NCI-H2029 (cell line): ENCODE results near the gene ANO10.
A peak's percentile ranks its signal among the peaks of the same experiment; 100 is the strongest.

ENCODE experiments used
- DNase-seq: peaks from one replicate; lab custom pipeline; 2025; lab: John Stamatoyannopoulos, UW

ANO10 gene

DNA sequence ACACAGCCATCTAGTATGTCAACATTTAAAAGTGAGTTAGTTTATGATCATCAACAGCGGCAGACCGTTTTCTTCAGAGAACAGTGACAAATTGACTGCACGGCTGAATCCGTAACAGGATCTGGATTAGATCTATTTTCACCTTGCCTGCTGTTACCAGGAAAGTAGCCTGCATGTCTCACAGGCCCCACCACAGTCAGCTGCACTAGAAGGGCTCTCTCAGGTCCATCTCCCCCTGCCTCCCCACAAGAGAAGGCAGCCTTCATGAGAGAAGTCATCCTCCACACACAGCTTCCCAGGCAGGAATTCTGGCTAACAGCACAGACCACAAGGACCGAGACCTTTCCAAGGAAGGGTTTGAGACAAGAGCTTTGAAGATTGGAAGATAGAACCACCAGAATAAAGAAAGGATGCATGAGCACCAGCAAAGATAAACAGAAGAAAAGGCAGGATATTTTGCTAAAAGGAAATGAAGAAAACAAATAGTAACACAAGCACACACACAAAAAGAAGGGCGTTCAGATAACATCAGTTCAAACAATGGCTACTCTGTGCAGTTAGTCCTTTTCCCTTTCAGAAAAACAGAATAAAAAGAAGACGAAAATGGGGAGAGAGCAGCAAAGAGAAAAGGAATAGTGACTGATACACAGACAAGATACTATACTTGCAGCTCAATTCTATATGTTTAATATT lies 208.0 kb downstream of the ANO10 start:
- DNase-seq = no peak

DNA sequence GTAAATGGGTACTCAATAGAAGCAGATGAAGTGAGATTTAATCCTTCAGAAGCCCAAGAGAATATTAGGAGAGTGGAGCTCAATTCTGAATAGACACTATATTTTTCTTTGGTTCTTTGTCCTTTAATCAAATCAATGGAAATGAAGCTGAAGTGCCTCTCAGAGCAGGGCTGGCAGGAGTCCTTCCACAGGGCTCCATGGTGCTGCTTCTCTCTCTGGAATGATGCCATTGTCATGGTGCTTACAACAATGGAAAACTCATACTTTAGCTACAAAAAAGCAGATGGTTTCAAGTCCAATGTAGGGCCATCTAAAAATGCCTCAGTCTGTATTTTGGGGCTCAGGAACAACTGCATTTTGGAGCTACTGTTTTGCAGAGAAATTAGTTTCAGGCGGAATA lies 210.4 kb downstream of the ANO10 start:
- peak; percentile 48 for DNase-seq

DNA sequence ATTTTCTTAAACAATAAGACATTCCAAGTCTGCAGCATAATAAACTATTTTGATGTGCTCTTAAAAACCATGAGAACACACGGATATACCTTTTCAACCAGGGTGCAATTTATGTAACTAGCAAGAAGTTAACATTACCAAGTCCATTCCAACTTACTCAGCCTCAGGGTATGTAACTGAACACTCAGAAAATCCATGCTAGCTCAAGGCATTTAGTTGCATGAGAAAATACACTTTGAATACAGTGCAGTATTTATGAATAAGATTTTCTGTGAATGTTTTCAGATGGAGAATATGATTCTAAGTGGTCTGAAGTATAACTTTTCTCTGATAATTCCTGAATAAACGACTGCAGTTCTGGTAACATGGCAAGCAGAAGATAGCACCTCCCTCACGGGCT lies 211.2 kb downstream of the ANO10 start:
- no peak for DNase-seq

DNA sequence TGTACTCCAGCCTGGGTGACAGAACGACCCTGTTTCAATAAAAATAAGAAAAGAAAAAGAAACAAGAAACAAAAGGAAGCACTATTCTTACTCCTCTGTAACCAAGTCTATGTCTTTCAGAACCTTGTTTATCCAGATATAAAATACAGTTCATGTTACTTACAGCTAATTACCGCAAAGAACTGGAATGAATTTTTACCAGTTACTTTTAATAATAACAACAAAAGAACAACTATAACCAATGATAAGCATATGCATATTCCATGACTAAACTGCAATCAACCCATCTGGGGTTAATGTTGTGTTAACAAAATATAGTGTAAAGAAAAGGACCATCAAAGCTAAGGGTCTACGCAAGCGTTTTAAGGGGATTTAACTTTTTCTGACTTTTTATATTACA lies 212.3 kb downstream of the ANO10 start:
- DNase-seq = no peak

DNA sequence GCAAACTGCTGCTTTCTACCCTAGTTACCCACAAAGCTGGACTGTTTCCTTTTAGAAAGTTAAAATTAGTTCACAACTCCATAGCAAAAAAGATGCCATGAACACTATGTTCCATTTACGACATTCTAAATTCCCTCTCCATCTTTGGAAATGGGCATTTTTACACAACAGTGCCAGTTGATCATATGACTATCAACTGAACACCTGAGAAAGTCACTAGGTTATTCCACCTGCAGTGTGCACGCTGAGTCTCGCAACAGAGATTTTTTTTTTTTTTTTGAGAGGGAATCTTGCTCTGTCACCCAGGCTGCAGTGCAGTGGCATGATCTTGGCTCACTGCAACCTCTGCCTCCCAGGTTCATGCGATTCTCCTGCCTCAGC lies 215.2 kb downstream of the ANO10 start:
- DNase-seq = no peak

DNA sequence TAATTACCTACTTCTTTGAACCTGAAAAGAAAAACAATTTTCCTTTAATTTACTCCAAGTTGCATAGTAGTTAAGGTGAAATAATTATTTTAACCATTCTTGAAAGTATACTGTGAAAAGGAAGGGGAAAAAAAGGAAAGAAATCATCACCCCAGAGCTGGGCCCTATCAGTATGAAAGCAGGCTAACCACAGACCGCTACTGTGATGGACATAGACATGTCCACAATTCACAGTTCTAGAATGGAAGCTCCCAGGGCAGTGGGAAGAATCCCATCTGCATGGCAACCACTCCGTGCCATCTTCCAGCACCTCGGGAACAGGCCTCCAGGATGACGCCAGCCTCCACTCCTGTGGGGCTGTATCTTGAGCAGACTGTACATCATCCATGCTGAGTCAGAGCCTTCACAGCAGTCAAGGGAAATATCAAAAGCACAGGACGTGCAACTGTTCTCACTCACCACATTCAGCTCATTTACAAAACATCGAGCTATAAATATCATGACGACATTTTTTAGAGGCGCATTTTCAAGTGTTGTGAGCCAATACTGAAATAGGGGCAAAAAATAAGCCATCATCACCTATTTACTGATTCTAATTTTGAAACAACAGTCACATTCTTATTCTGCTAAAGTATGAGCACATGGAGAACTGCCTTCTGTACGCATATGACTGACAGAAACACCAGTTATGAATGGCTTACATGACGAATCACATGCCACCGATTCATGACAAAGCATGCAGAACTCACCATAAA lies 215.7 kb downstream of the ANO10 start:
- DNase-seq = no peak

DNA sequence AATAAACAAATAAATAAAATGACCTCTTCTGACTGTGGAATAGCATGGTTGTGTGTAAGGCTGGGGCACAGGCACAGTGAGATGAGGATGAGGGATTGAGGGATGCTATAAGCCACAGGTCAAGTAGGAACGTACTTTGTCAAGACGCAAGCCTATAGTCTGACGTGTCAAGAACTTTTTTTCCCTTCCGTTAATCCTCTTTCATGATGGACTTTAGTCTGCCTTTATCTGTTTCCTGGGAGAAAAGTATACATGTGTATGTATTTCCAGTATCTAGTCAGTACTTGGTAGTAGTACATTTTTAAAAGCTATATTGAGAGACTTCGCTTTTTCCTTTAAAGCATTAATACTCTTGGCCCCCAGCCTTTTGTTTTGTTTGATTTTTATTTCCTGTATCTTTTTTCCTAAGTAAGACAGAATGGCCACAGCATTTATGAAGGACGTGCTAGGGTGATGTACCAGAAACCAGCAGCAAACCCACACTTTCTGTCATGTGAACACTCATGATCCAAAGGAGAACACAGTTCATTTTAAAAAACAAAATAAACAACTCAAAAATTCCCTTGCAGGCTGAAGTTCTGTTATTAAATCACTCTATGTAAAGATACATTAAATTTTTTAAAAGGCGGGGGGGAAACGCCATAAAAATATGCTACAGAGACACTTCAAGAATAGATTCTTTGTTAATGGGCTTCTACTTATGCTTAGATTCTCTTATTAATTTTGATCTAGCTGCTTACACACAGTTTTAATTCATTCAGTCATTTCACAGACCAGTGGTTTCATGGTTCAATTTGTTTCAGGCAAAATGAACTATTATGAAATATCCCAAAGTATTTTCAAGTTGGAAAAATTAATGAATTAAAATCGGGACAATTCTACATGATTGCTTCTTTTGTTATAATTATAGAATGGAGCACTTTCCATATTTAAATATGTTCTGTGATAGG lies 220.8 kb downstream of the ANO10 start:
- DNase-seq = no peak

DNA sequence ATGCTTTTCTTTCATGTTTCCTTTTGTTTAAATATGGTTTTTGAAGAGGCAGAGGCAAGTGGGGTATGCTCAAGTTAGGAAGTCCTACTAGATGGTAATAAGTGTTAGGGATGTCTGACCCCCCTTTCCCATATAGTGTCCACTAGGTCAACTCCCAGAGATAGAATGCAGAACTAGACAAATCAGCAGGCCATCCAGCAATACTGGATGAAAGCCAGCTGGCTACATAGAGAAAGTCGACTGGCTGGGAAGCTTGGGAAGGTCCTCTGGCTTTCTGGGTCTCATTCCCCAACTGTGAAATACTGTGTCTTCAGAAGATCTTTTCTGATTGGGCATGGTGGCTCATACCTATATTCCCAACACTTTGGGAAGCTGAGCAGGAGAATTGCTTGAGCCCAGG lies 221.6 kb downstream of the ANO10 start:
- DNase-seq = no peak

DNA sequence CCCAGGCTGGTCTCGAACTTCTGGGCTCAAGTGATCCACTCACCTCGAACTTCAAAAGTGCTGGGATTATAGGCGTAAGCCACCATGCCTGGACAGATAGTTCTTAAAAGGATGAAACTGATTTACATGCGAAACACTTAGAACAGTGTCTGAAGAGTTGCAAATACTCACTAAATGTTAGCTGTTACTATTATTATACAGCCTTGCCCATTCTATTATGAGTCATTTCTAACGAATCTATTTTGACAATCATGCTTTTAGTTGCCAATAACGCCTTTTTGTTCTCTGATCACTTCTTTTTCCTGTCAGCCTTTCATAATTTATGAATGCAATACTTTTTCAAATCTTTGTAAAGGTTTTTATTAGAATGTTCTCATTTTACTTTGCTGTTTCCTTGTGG lies 222.8 kb downstream of the ANO10 start:
- DNase-seq = no peak

DNA sequence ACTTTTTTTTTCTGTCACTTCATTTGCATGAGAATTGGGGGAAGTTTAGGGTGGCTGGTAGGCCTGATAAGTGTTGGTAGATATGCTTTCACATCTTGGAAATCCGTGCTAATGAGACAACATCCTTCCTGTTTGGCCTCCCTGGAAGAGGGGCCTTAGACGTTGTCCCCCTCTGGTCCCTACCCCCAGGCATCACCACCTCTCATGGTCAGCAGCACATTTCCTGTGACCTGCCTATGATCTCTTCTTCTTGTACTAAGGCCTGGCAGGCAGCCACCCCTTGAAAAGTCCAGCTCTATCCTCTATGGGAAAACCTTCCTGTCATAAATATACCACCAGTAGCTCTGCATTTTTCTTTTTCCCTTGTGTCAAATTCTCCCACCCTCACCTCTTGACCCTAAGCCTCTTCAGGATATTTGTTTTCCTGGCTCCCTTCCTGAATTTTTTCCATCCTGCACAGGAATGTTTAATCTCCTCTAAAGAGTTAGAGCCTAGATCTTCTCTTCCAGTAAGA lies 227.7 kb downstream of the ANO10 start:
- DNase-seq = no peak

DNA sequence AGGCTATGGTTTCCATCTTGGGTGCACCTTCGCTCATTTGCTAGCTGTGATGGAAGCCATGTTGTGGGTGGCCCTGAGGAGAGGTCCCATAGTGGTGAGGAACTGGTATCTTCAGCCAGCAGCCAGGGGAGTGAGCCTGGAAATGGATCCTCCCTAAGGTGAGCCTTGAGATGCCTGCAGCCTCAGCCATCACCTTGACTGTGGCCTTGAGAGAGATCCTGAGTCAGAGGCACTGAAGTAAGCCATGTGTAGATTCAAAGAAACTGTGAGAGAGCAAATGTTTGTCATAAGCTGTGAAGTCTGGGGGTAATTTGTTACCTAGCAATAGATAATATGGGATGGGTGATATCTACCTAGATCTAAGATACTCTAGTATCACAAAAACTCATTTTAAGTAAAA lies 230.2 kb downstream of the ANO10 start:
- DNase-seq = no peak

DNA sequence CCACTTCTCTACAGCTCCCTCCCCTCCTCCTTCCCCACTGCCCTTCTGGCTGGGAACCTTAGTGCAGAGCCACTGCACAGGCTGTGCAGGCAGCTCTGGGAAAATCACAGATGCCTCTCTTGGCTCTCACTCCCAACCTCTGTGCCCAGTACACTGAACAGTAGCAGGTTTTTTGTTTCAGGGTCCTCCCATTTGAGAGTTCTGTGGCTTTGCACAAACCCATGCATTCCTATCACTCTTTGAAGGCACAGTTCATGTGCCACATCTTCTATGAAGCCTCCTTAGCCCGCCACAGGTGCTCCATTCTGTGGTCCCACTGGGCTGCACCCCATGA lies 231.6 kb downstream of the ANO10 start:
- no peak for DNase-seq

DNA sequence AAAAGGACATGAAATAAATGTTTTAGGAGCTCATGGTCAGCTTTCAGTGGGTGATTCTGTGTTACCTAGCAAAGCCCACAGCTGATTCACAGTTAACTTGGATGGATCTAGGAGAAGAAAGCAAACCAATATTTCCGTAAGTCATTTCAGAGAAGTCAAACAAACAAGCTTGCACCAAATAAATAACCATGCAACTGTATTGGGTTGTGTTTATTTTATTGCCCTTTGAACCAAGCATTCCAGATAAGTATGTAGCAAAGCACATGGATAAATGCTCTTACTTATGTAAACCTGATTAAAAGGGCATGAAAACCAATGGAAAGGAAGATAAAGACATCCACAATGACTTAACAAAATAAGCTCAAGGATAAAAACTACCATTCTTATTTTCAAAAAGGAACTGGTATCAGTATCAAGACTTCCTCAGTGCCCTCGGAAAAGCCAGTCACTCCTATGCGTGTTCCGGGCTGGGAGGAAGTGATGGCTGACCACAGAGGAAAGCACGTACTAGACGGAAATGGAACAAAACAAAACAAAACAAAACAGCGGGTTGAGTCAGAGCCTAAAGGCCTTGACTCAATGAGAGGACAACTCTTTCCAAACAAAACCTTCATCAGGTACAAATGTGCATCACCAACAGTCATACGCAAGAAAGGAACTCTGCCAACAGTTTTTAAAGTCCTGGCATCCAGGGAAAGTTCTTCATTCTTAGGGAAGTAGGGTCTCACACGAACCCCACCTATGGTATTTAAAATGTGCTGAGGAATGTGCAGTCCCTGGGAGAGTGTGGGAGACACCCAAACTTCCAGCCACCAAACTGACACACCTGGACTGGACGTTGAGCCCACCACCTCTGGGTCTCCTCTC lies 232.2 kb downstream of the ANO10 start:
- no peak for DNase-seq

DNA sequence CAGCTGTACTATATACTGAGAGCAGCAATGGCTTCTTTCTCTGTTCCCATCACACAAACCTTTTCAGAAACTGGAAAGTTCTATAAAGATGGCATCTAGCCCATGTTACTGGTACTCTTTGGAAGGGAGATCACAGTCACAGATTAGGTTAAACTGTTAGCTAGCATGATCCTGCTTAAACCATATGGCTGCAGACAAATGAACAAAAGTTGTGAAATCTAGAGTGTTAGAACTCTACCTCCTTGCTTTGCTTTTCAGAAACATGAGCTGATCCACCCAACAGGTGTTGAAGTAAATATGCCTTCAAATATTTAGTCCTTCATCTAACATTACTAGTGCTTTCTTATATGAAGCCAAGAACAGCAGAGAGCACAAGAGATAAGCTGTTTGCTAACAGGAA lies 232.9 kb downstream of the ANO10 start:
- DNase-seq = no peak

DNA sequence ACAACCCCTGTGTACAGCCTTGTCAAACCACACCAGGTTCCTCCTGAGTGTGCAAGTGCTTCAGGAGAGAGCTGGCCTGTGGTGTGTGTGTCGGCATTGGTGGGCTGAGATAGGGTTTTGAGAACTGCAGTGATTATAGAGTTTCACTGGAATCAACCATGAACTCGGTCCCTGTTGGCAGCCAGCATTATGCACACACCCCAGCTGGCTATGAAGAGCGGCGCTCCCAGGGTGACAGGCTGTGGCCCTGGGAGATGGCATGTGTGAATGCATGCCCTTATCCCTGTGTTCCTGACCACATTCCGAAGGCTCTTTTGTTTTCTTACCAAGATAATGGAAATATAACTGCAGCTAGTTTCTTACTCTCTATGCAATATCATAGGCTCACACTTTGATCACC lies 233.6 kb downstream of the ANO10 start:
- DNase-seq = no peak

DNA sequence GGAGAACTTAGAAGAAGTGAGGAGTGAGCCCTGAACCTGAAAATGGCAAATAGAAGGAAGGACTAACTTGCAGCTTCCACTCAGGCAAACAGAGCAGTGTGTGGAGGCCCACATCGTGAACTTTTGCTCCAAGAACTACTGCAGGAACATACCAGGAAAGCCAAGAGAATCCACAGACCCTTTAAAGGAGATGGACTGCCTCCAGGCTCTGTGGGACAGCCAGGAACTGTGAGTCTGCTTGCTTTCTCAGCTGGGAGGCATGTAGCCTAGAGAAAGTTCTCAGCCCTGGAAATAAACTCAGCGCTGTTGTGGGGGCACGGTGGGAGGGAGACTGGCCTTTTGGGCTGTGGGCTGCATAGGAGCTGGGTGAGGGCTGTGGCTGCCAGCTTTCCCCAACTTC lies 242.5 kb downstream of the ANO10 start:
- DNase-seq = no peak

DNA sequence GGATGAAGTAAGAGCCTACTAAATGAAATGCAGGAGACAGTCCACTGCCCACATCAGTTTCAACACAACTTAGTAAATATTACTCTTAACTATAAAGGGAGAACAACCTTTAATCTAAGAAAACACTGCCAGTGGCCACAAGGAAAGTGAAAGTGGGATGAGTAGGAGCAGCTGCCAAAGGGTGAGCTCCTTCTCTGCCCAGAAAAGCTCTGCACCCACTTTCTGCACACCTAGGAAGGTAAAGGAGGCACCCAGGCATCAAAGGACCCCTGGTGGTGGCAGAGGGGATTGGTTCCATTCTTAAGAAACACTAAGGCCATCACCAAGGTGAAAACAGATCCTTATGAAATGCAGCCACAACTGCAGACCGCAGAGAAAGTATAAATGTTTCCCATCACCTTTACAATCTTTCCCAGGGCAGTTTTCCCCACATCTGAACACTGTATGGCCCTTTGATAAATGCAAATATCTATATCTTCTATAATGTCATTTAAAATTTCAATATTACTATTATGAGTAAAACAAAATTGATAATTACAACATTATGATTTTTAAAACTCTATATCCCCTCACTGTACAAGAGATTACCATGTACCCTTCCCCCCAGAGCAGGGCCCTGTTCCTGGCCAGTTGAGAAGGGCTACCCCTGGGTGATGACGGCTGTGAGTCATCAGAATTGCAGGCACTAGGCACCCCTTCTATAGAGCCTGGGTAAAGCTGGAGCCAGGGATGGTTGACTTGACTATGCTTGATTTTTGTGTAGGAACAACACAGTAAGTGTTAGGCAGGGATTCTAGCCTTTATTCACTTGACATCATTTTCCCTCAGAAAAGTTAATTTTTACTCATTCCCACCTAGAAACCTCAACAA lies 243.5 kb downstream of the ANO10 start:
- DNase-seq = peak; percentile 6

DNA sequence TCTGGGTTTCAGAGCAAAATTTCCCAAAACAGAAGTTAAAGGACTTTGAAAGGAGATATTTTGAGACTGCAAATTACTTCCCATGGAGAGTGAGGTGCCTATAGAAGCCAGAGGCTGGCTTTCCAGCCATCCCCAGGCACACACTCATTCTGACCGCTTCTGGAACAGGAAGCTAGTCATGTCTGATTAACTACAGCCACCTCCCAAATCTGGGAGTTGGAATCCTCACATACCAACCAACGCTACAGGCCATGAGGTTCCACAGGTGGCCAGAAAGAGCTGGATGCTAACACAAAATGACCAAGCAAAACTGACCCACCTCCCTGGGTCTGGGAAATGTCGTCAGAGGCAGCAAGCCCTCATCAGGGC lies 248.3 kb downstream of the ANO10 start:
- DNase-seq = no peak

DNA sequence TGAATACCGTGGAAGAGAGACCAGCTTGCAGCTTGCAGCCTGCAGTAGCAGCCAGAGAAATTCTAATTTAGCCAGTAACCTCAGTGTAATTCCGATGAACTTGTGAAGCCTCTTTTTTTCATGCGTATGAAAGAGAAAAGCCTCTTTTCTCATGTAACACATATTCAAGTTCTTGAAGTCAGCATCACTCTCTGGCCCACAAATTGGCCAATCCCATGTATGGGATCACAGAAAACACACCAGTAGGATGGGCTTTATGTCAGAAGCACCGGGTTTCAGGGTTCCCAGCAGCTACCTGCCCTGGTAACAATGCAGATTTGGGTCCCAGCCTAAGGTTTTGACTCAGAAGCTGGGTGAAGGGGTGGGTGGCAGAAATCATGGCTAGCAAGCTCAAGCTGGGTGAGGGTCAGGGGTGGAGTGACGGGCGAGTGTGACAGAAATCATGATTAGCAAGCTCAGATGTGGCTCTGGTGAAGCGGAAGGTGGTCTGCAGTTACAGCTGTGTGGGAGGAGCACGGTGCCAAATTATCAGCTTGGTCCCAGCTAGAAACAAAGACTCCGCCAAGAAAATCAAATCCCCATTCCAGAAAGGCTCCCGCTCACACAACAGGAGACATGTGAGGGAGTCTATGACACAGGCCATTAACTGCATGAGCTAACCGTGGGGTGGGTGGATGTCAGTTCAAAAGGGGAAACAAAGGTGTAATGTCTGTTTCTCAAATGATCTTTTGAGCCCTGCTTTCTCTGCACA lies 248.8 kb downstream of the ANO10 start:
- no peak for DNase-seq
